Measurements from ENCODE around the gene PLD6.

PLD6 gene

GRCh38 chr17:17164676-17165075 is 41.5 kb downstream of the PLD6 start:
- Histone ChIP-seq H3F3A (ENCODE audit: low read depth) (no peaks in the 10 kb centered on the region), H2AFZ (ENCODE audit: low read length) (no peak overlapping the region), H3K9me2 (replicated peaks; ENCODE audit: low read depth, low read length) (no peaks in the 10 kb centered on the region), H3K9me3 (ENCODE audit: insufficient read depth, low read depth, low read length) (no peaks in the 10 kb centered on the region), H3K36me3 (ENCODE audit: insufficient read depth, low read length) (peaks cover 77% of the 10 kb centered on the region; the same call in 1 of the 2 replicates), H3K4me2 (ENCODE audit: low read depth, low read length, poor library complexity, severe bottlenecking) (no peak overlapping the region), H4K20me1 (ENCODE audit: insufficient read depth, low read length, poor library complexity, severe bottlenecking) (no peaks in the 10 kb centered on the region), H3K4me3 (ENCODE audit: low read length, poor library complexity, severe bottlenecking) (no peak overlapping the region), H3K9ac (ENCODE audit: low read depth, low read length, poor library complexity, severe bottlenecking) (no peak overlapping the region), H3K79me2 (ENCODE audit: insufficient read depth, low read length) (no peaks in the 10 kb centered on the region), H3K4me1 (ENCODE audit: insufficient read depth, low read length, poor library complexity, severe bottlenecking) (no peaks in the 10 kb centered on the region), H3K27me3 (ENCODE audit: insufficient read depth, low read length, poor library complexity, severe bottlenecking) (no peaks in the 10 kb centered on the region)
- TF ChIP-seq CTCF (conservative IDR thresholded peaks at IDR 0.05; ENCODE audit: low read length) (no peak), EZH2phosphoT487 (IDR thresholded peaks at IDR 0.05; ENCODE audit: borderline replicate concordance) (no peak)

GRCh38 chr17:17164156-17164555 is 42.0 kb downstream of the PLD6 start:
- TF ChIP-seq CTCF (conservative IDR thresholded peaks at IDR 0.05; ENCODE audit: low read length): no peak
- no peak for TF ChIP-seq EZH2phosphoT487 (IDR thresholded peaks at IDR 0.05; ENCODE audit: borderline replicate concordance)
- Histone ChIP-seq H3K9me2 (replicated peaks; ENCODE audit: low read depth, low read length) (no peaks in the 10 kb centered on the region), H3K9me3 (ENCODE audit: insufficient read depth, low read depth, low read length) (no peaks in the 10 kb centered on the region), H3K79me2 (ENCODE audit: insufficient read depth, low read length) (no peaks in the 10 kb centered on the region), H3K4me1 (ENCODE audit: insufficient read depth, low read length, poor library complexity, severe bottlenecking) (no peaks in the 10 kb centered on the region), H3K4me2 (ENCODE audit: low read depth, low read length, poor library complexity, severe bottlenecking) (no peak overlapping the region), H3K9ac (ENCODE audit: low read depth, low read length, poor library complexity, severe bottlenecking) (no peak overlapping the region), H2AFZ (ENCODE audit: low read length) (no peak overlapping the region), H3F3A (ENCODE audit: low read depth) (no peaks in the 10 kb centered on the region), H3K27me3 (ENCODE audit: insufficient read depth, low read length, poor library complexity, severe bottlenecking) (no peaks in the 10 kb centered on the region), H4K20me1 (ENCODE audit: insufficient read depth, low read length, poor library complexity, severe bottlenecking) (no peaks in the 10 kb centered on the region), H3K36me3 (ENCODE audit: insufficient read depth, low read length) (peaks cover 82% of the 10 kb centered on the region; the same call in 1 of the 2 replicates), H3K4me3 (ENCODE audit: low read length, poor library complexity, severe bottlenecking) (no peak overlapping the region)

DNA sequence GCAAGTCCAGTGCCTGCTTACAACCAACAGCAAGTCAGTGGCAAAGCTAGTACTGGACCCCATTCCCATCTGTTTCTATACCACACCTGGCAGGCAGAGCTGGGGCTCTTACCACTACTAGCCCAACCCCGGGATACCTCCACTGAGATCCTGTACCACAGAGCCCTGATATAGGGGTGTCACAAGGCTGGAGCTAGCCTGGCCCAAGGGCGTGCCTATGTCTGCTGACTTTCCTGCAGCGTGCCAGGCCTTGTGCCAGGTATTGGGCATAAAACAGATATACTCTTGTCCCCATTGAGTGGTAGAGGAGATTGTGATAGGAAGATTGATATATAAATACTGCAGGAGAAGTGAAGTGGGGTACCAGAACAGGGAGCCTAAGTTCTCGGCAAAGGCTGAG is 44.4 kb downstream of the PLD6 start:
- Histone ChIP-seq H2AFZ (ENCODE audit: low read length) (no peak overlapping the region), H3K9ac (ENCODE audit: low read depth, low read length, poor library complexity, severe bottlenecking) (no peak overlapping the region), H3K9me2 (replicated peaks; ENCODE audit: low read depth, low read length) (no peaks in the 10 kb centered on the region), H3K4me2 (ENCODE audit: low read depth, low read length, poor library complexity, severe bottlenecking) (no peak overlapping the region), H3K9me3 (ENCODE audit: insufficient read depth, low read depth, low read length) (no peaks in the 10 kb centered on the region), H3K36me3 (ENCODE audit: insufficient read depth, low read length) (peaks cover 88% of the 10 kb centered on the region; the same call in 1 of the 2 replicates), H3K27me3 (ENCODE audit: insufficient read depth, low read length, poor library complexity, severe bottlenecking) (no peaks in the 10 kb centered on the region), H3K4me1 (ENCODE audit: insufficient read depth, low read length, poor library complexity, severe bottlenecking) (no peaks in the 10 kb centered on the region), H3K4me3 (ENCODE audit: low read length, poor library complexity, severe bottlenecking) (no peak overlapping the region), H3F3A (ENCODE audit: low read depth) (no peaks in the 10 kb centered on the region), H4K20me1 (ENCODE audit: insufficient read depth, low read length, poor library complexity, severe bottlenecking) (no peaks in the 10 kb centered on the region), H3K79me2 (ENCODE audit: insufficient read depth, low read length) (no peaks in the 10 kb centered on the region)
- no peak for TF ChIP-seq CTCF (conservative IDR thresholded peaks at IDR 0.05; ENCODE audit: low read length)
- no peak for TF ChIP-seq EZH2phosphoT487 (IDR thresholded peaks at IDR 0.05; ENCODE audit: borderline replicate concordance)

Measured in Loucy (cell line).